Forelimb muscle (tissue), 1 donor: Measurements from ENCODE around the gene IMP4. TPM values are rescaled to one million over a fixed set of nuclear protein-coding genes. Genes with fewer than 3 reads are reported as not detected.

ENCODE experiments used
- DNase-seq: peaks from one replicate; pipeline ENCODE4 v3.0.0-alpha.2; 2013; ENCODE audit warnings: low read depth
- polyA plus RNA-seq: library from polyadenylated mRNA; unstranded; fragments of 120-200 nt; gene quantifications from one replicate; pipeline ENCODE4 v1.2.1, GENCODE V29; 2013; ENCODE audit not compliant: insufficient read length

IMP4 gene
- polyA plus RNA-seq, 1 donor = 39.8 TPM

DNA sequence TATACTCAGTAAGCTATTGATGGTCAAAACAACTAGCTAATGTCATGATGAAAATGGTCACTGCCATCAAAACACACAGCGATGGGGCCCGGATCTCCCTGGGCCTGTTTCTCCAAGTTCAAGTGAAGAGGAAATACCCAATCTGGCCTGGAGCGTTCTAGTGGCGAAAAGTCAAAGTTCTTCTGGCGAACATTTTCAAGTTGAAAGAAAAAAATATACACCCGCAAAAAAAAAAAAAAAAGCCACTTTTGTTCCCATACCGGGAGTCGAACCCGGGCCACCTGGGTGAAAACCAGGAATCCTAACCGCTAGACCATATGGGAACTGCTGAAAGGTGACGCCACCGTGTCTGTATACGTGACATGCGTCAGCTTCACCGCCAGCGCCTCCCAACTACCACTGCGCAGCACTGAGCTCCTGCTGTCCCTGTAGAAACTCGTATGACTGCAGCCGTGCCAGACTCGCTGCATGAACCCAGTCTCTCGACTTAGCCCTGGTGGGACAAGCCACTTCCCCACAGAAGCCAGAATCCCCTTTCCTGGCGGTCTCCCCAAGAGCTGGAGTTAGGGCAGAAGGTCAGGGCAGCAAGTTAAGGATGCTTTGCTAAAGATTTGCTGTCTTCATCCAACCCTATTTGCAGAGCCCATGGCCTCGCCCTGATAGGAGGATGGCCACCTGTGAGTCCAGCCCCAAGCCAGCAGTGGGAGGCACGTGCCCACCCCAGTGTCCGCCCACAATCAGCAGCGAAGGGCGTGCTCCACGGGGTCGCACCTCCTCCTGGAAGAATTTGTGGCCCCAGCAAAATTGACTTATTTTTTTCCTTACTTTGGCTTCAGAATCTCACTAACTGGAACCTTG is 5.6 kb upstream of the IMP4 start:
- DNase-seq = peak; percentile 70

DNA sequence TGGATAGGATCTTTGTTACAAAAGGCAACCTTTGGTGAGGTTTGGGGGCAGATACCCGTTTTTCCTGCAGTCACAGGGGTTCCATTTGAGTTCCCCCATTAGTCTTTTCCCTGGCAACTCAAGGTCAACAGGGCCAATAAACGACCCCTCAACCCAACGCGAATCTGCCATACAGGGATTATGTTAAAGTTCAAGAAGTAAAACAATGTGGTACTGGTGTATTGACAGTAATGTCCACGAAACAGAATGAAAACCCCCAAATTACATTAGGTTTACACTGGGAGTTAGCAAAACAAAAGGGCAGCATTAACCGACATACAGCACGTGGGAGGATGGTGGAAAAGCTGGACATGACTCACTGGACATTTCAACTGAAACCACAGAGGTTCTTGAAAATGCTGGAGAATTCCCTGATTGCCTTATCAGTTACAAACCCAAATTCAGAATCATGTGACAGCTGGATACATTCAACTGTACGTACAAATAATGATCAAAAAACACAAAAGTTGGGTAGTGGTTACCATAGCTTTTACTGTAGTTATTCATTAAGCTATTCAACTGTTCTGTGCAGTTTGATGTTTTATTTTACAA is 4.9 kb upstream of the IMP4 start:
- no peak for DNase-seq

DNA sequence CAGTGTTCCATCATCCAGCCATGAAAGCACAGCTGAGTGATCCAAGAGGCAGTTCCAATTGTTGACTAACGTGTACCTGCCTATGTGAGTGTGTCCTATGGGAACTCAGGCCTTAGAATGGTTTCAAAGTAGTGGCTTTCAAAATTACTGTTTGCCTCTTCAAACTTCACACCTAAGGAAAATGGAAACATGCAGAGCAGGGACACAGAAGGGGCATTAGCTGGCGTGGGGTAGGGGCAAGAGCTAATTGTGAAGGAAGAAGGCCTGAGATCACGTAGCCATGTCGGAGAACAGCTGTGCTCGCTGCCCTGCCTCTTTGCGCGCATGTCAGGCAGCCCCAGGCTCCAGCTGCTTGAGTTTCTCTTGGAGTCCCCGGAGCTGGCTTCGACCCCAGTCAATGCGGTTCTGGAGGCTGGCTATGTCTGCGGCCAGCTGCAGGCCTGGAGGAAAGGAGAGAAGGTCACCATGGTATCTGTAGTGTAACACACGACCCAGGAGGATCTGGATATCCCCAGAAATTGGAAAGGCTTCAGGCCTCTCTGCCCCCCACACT is 3.8 kb upstream of the IMP4 start:
- no peak for DNase-seq

DNA sequence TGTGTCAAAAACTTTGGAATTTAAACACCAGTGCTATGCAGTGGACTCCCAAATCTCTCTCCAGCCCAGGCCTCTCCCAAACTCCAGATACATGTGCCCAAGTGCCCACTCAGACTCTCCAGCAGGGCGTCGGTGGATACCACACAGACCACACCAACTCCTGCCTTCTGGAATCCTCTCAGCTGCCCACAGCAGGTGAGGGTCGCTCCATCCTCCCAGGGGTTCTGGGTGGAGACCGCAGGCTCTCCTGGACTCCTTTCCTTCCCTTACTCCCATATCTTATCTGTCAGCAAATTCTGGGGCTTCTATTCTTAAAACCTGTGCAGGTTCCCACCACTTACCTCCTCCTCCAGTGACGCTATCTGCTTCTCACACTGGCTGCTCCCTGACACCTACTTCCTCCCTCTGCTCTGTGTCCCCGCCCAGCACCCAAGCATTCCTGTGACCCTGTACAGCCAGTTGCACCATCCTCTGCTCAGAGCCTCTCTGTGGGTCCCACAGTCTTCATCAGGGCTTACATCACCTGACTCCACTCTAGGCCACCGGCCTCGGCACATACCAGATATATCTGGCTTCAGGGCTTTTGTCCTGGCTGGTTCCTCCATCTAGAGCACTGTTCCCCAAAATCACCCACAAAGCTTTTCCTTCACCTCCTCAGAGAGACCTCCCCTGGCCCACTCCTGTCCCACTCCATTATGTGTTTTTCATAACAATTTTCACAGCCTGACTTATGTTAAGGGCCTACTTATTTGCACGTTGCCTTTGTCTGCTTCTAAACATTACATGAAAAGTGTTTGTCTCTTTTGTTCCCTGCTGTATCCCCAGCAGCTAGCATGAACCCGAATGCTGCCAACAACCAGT is 2.6 kb upstream of the IMP4 start:
- no peak for DNase-seq

DNA sequence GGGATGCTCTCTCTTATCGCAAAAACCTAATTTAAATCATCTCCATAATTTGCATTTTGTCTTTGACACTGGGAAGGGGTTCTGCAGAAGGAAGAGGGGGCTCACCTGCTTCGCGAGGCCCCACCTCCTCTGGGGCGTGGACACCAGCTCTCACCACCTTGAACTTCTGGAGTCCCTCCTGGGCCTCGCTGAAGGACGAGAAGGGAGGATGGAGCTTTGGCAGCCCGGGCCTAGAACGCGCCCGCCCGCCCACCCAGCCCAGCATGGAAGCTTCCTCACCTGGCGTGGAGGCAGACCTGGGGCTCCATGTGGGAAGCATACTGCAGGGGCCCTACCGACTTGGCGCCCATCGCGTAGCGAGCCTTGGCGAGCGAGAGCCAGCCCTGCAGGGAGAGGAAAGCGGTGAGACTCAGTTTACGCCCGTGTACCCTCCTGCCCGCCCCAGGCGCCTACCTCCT is 1.1 kb upstream of the IMP4 start:
- no peak for DNase-seq

DNA sequence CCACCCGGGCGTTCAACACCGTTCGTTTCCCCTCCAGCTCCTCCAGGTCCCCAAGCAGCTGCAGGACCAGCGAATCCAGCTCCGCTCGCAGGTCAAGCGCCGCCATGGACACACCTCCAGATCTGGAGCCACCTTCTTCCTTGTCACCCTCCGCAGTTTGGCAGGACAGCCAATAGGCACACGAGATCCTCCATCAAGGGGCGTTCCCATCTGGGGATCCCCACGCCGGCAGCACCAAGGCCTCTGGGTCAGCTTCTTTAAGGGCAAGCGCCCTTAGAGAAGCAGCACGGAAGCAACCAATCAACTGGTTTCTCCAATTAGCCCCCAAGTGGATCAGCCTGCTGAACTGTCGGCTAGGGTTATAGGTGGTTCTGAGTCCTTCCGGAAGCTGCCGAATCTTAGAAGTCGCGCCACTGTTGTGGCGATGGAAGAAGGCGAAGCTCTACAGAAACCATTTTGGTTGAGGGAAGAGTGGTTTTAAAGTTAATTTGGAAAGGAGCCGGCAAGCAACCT is 621 bp upstream of the IMP4 start:
- DNase-seq = peak; percentile 81

DNA sequence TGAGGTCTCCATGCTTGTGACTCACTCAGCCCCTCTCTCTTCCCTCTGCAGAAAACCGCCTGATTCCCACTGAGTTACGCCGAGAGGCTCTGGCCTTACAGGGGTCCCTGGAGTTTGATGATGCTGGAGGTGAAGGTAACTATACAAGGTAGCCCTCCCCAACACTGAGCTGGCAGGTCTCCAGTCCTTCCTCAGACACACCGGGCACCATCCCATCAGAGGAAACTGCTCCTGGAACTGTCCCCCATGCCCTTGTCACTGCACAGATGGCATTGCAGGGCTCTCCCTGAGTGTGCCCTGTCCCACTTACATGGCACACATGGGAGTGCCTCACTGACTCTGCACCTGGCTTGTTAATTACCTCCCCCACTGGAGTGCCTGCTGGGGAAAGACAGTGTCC is 1.9 kb downstream of the IMP4 start:
- no peak for DNase-seq

DNA sequence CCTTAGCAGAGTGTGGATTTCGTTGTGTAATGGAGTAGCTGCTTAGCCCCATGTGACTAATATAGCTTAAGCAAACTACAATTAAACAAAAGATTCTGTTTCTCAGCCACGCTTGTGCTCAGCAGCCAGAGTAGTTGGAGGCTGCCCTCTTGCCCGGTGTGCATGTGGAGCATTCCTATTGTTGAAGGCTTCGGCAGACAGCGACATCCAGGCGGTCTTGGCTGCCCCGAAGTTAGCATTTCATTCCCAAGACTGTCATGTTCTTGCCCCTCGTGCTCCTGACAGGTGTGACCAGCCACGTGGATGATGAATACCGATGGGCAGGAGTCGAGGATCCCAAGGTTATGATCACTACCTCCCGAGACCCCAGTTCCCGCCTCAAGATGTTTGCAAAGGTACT is 2.4 kb downstream of the IMP4 start:
- DNase-seq = no peak

DNA sequence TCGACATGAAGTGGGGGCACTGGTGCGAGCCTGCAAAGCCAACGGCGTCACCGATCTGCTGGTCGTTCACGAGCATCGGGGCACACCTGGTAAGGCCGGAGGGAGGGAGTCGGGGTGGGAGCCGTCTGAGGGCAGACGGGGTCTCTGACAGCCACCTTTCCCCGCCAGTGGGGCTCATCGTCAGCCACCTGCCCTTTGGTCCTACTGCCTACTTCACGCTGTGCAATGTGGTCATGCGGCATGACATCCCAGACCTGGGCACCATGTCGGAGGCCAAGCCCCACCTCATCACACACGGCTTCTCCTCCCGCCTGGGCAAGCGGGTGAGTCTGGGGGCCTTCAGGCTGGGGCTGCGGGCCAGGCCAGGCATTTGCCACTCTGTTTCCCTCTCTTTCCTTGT is 2.9 kb downstream of the IMP4 start:
- no peak for DNase-seq

DNA sequence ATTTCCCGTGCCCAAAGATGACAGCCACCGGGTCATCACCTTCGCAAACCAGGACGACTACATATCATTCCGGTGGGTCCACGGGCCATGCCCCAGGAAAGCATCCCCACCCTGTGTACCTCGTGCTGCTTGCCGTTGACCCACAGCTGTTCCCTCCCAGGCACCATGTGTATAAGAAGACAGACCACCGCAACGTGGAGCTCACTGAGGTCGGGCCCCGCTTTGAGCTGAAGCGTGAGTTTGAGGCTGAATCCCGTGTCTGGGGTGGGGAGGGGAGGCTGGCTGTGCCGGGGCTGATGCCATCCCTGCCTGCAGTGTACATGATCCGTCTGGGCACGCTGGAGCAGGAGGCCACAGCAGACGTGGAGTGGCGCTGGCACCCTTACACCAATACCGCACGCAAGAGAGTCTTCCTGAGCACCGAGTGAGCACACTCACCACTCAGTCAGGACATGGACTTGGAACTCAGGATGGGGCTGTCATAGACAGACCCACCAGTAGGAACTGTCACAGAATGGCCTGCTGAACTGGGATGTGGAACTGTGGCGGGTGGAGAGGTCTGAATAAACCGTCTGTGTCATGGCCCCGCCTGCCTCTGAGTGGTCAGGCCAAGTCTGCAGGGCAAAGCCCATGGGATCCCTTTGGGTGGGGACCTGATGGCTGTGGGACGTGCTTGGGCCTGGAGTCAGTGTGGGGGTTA is 3.5 kb downstream of the IMP4 start:
- DNase-seq = no peak

DNA sequence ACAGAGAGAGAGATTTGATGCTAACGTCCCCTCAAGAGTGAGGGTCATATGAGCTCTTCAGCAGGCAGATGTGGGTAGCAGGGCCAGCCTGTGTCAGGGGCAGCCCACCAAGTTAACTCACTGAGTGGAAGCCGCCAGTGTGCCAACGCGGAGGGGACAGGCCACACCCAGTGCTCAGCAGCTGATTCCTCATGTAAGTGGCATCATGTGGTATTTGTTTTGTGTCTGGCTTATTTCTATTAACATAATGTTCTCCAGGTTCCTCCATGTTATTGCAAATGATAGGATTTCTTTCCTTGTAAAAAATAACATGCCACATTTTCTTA is 4.0 kb downstream of the IMP4 start:
- no peak for DNase-seq

DNA sequence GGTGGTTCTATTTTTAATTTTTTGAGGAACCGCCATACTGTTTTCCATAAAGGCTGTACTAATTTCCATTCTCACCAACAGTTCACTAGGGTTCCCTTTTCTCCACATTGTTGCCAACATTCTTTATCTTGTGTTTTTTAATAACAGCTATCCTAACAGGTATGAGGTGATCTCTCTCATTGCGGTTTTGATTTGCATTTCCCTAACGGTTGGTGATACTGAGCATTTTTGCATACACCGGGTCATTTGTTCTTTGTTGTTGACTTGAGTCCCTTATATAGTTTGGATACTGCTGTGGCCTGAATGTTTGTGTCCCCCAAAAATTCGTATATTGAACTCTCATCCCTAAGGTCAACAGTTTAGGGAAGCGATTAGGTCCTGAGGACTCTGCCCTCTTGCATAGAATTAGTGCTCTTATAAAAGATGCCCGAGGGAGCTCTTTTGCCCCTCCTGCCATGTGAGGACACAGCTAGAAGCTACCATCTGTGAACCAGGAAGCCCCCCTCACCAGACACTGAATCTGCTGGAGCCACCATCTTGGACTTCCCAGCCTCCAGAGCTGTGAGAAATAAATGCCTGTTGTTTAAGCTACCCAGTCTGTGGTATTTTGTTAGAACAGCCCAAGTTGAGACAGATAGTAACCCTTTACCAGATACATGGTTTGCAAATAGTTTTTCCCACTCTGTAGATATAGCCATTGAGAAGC is 4.7 kb downstream of the IMP4 start:
- DNase-seq = no peak

DNA sequence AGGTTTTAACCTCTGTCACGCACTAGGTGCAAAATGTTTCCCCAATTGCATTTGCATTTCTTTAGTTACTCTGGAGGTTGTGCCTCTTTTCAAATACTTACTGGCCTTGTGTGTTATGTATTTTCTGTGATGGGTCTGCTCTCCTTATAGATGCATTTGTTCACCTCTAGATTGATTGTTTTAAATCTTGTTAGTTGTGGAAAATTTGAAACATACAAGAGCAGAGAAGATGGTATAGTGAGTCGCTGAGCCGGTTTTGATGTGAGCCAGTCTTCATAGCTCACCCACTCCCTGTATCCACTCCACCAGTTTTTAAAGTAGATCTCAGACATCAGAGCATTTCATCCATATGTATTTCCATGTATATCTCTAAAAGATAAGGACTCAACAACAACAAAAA is 6.5 kb downstream of the IMP4 start:
- DNase-seq = no peak

DNA sequence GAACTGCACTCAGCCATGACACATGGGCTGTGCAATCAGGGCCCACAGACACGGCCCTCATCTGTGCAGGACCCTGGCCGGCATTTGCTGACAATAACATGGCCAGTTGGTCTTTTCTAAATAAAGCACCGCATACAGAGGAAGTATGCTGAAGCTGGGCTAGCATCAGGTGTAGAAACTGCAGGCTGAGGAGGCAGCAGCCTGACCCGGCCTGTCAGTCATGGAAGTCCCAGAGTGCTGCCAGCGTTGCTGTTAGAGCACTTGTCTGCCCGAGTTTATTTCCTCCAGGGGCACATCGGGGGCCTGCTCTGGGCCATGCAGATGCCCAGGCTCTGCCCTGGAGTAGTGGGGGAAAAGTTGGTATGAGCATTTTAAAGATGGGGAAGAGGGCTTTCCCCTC is 9.0 kb downstream of the IMP4 start:
- no peak for DNase-seq

DNA sequence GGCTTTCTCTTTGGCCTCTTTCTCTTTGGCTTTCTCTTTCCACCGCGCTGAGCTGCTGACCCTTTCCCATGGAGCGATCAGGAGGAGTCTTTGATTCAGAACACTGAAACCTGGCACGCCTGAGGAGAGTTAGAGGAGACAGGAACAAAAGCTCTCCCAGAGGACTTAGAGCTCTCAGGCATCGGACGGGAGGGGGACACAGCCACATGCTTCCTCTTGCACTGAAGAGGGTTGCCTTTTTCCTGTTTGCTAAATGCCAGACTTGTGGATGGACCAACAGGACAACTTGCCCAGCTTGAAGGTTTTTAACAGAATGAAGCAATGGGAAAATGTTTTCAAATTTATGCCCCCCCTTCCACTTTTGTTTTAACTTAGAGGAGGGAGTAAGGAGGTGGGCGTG is 9.5 kb downstream of the IMP4 start:
- no peak for DNase-seq

DNA sequence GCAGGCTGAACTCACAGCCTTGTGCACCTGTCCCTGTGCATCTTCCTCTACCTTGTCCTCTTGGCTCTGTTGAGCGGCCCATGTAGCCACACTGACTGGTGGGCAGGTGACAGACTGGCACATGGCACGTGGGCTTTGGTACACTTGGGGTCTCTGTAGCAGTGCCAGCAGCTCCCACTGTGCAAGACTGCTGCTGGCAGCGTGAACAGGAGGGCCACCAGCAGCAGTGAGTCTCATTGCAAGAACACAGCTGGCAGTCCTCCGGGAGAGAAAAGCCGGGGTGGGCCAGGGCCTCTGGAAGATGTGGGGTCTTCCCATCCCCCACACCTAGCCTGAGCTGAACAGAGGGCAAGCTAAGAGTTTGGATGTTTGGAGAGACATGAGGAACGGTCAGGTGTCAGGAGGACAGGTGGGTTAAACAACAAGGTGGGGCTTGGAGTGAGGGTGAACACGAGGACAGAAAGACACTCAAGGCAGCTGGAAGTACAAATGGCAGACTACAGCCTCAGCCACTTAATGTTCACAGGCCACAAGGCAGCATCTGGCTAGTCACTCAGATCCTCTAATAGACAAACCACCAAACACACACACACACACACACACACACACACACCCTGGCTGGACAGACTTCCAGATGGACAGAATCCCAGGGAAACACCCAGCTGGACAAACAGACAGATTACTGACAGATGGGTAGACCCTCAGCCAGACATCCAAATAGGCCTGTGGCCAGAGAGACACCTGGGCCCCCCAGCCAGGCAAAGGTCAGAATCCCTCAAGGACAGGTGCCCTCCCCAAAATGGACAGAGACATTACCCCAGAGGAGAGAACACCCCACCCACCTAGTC is 10.8 kb downstream of the IMP4 start:
- no peak for DNase-seq

DNA sequence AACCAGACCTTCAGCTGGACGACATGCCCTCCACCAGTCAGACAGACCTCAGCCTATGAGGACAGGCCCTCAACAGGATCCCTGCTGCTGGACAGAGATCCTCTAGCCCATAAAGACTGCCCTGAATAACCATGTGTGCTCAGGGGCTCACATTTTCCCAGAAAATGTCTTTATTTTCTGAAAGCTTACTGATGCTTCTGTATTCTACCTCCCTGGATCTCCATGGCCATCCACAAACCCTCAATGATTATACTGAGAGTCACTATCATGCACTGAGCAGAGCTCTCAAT is 11.4 kb downstream of the IMP4 start:
- DNase-seq = no peak

DNA sequence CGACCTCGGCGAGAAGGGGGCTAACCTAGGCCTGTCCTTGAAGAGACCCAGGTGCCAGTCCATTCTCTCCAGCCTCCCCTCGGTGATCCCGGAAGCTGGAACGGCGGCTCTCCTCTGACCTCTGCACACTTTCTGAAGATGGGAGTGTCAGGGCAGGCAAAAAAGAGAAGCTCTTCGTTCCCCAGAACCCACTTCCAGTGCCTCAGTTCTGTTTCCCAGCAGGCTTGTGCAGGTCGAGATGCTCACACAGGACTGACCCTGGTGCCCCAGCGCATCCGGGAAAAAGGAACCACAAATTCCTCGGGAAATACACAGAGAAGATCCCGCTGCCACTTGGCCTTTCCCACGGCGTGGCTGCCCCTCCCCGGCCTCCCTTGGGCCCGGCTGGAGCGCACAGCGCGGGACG is 12.5 kb downstream of the IMP4 start:
- DNase-seq = no peak

DNA sequence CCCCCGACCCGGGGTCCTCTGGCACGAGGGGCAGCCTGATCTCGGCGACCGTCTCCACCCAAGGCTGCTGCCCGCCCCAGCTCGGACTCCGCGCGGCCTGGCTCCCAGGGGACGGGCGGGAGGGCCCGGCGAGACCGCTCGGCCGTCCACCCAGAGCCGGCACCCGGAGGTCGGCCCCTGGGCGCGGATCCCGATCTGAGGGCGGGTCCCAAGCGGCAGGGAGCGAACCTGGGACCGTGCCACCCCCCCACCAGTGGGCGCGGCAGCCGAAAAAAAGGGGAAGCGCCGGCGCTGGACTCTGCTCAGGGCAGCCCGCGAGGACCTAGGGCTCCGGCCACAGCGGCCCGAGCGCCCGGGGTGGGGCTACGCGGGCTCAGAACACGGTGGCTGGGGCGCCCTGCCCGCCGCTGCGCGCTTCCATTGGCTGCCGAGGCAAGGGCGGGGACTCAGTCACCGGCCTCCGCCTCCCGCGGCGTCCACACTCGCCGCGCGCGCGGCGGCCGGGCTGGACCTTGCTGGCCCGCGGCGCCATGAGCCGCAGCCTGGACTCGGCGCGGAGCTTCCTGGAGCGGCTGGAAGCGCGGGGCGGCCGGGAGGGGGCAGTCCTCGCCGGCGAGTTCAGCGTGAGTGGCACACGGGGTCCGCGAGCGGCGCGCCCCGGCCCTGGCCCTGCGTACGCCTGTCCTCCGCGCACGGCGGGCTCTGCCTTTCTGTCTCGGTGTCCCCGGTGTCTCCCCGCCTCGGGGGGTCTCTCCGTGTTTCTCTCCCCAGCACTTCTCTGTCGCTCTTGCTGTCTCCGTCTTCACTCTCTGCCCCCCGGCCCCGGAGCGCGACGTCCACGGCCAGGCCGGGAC is 13.1 kb downstream of the IMP4 start, which contains the start of gene PTPN18:
Gene PTPN18 (plus strand): TSS at position 479 of the 854 bp plus-strand sequence. CDS start 52 bp downstream, at position 531.
- DNase-seq = peak; percentile 70
